Measurements from ENCODE around the gene MTCL1. TPM values are rescaled to one million over a fixed set of nuclear protein-coding genes. Genes with fewer than 3 reads are reported as not detected.

MTCL1 gene
- total RNA-seq, 1 experiment from 2014 or later, result 11.2 TPM

DNA sequence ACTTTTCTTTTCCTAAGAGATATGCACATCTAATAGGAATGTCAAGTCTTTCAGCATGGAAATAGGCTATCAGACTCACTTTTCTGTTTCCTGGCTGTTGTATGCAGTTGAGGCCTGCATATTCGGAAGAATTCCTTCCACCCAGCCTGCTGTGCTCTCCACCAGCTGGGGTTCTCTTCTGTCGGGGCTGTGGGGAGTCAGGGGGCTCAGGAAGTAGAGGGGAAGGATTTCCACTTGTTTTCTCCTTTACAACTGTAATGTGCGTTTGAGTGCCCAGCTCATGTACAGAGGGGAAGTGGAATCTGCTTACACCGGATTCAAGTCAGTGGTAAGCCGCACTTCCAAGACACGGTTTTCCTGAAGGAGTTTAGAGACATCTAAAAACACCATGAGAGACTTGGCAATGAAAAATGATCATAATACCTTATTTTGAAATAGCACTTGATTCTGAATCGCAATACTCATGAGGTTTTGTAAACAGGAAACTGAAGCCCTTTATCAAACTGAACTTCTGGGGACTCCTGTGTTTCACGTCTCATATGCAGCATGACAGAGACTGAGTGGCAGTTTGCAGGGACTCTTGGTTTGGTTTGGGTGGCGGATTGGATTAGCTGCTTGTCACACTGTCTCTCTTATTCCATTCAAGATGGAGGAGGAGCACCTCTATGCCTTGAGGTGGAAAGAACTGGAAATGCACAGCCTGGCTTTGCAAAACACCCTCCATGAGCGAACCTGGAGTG is 90.4 kb downstream of the MTCL1 start:
- no peaks in the 10 kb centered on the region for H3K4me1 ChIP-seq (ENCODE audit: insufficient read depth, low read length, poor library complexity, severe bottlenecking)
- no peaks in the 10 kb centered on the region for H3K36me3 ChIP-seq (ENCODE audit: insufficient read depth, low read length, poor library complexity, severe bottlenecking)
- no peaks in the 10 kb centered on the region for H3K27me3 ChIP-seq (replicated peaks; ENCODE audit: insufficient read depth, low read depth, low read length, poor library complexity)
- no peak overlapping the region for H3K27ac ChIP-seq (ENCODE audit: low read depth, low read length, poor library complexity, severe bottlenecking)
- H3K4me3 ChIP-seq (ENCODE audit: low read depth, low read length, poor library complexity, severe bottlenecking), result no peak overlapping the region
- intact Hi-C loops (cut with micrococcal nuclease; ENCODE audit: unreplicated experiment), result no loop called here
- BruUV-seq (replicated peaks), result no TSS peak
- CTCF ChIA-PET, result no interaction called here
- POLR2A ChIA-PET (ENCODE audit: low non-redundant PET), result interaction anchor here (0.6 kb wide), 1 partner anchor 1485 kb away, joined by 4 read pairs; no protein-coding TSS in a partner anchor
- H3K9me3 ChIP-seq (ENCODE audit: low read depth, low read length, poor library complexity, severe bottlenecking), result no peaks in the 10 kb centered on the region
- DNase-seq (ENCODE audit: low spot score), result no peak
- TF ChIP-seq EZH2 (IDR thresholded peaks at IDR 0.05; ENCODE audit: borderline replicate concordance, low read depth, low read length, poor library complexity, severe bottlenecking), result no peak
- TF ChIP-seq, protein P1, sequence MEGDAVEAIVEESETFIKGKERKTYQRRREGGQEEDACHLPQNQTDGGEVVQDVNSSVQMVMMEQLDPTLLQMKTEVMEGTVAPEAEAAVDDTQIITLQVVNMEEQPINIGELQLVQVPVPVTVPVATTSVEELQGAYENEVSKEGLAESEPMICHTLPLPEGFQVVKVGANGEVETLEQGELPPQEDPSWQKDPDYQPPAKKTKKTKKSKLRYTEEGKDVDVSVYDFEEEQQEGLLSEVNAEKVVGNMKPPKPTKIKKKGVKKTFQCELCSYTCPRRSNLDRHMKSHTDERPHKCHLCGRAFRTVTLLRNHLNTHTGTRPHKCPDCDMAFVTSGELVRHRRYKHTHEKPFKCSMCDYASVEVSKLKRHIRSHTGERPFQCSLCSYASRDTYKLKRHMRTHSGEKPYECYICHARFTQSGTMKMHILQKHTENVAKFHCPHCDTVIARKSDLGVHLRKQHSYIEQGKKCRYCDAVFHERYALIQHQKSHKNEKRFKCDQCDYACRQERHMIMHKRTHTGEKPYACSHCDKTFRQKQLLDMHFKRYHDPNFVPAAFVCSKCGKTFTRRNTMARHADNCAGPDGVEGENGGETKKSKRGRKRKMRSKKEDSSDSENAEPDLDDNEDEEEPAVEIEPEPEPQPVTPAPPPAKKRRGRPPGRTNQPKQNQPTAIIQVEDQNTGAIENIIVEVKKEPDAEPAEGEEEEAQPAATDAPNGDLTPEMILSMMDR (conservative IDR thresholded peaks at IDR 0.05; ENCODE audit: low read depth, low read length), result no peak

GRCh38 chr18:8797206-8797605 is 91.8 kb downstream of the MTCL1 start:
- no peaks in the 10 kb centered on the region for H3K4me1 ChIP-seq (ENCODE audit: insufficient read depth, low read length, poor library complexity, severe bottlenecking)
- H3K27me3 ChIP-seq (replicated peaks; ENCODE audit: insufficient read depth, low read depth, low read length, poor library complexity), result no peaks in the 10 kb centered on the region
- POLR2A ChIA-PET (ENCODE audit: low non-redundant PET), result no interaction called here
- DNase-seq (ENCODE audit: low spot score), result no peak
- intact Hi-C loops (cut with micrococcal nuclease; ENCODE audit: unreplicated experiment), result no loop called here
- CTCF ChIA-PET, result no interaction called here
- H3K9me3 ChIP-seq (ENCODE audit: low read depth, low read length, poor library complexity, severe bottlenecking), result no peaks in the 10 kb centered on the region
- H3K27ac ChIP-seq (ENCODE audit: low read depth, low read length, poor library complexity, severe bottlenecking), result no peak overlapping the region
- TF ChIP-seq EZH2 (IDR thresholded peaks at IDR 0.05; ENCODE audit: borderline replicate concordance, low read depth, low read length, poor library complexity, severe bottlenecking), result no peak
- TF ChIP-seq, protein P1 (conservative IDR thresholded peaks at IDR 0.05; ENCODE audit: low read depth, low read length), result no peak
- no peak overlapping the region for H3K4me3 ChIP-seq (ENCODE audit: low read depth, low read length, poor library complexity, severe bottlenecking)
- H3K36me3 ChIP-seq (ENCODE audit: insufficient read depth, low read length, poor library complexity, severe bottlenecking), result no peaks in the 10 kb centered on the region
- no TSS peak for BruUV-seq (replicated peaks)

DNA sequence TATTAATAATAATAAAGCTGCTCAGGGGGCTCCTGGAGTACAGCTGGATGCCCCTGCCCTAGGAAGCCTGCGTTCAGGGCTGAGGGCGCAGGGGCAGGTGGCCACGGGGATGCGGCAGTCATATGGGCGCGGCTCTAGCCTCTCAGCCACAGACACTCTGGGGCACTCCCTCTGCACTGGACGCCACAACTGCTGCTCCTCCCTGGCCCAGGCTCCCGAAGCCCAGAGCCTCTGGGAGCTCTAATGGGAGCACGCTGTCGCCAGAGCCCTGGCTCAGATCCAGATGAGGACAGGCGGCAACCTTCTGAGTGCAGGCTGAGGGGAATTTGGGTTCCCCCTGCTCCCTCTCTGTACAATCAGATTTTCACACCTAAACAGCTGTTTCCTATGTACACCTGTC is 93.6 kb downstream of the MTCL1 start:
- H3K27me3 ChIP-seq (replicated peaks; ENCODE audit: insufficient read depth, low read depth, low read length, poor library complexity), result no peaks in the 10 kb centered on the region
- H3K9me3 ChIP-seq (ENCODE audit: low read depth, low read length, poor library complexity, severe bottlenecking), result no peaks in the 10 kb centered on the region
- no peak overlapping the region for H3K4me3 ChIP-seq (ENCODE audit: low read depth, low read length, poor library complexity, severe bottlenecking)
- BruUV-seq (replicated peaks), result no TSS peak
- no peaks in the 10 kb centered on the region for H3K4me1 ChIP-seq (ENCODE audit: insufficient read depth, low read length, poor library complexity, severe bottlenecking)
- no peaks in the 10 kb centered on the region for H3K36me3 ChIP-seq (ENCODE audit: insufficient read depth, low read length, poor library complexity, severe bottlenecking)
- peak; percentile 19 for DNase-seq (ENCODE audit: low spot score)
- intact Hi-C loops (cut with micrococcal nuclease; ENCODE audit: unreplicated experiment), result no loop called here
- POLR2A ChIA-PET (ENCODE audit: low non-redundant PET), result no interaction called here
- TF ChIP-seq EZH2 (IDR thresholded peaks at IDR 0.05; ENCODE audit: borderline replicate concordance, low read depth, low read length, poor library complexity, severe bottlenecking), result no peak
- TF ChIP-seq, protein P1 (conservative IDR thresholded peaks at IDR 0.05; ENCODE audit: low read depth, low read length), result no peak
- CTCF ChIA-PET, result no interaction called here
- H3K27ac ChIP-seq (ENCODE audit: low read depth, low read length, poor library complexity, severe bottlenecking), result no peak overlapping the region

All from A673 (cell line).